Muscle of arm (tissue), 12 donors: ENCODE results near the gene BBLN. TPM values are rescaled to one million over a fixed set of nuclear protein-coding genes. Genes with fewer than 3 reads are reported as not detected.
A peak's percentile ranks its signal among the peaks of the same experiment; 100 is the strongest.

ENCODE experiments used
- DNase-seq: peaks from one replicate; pipeline ENCODE4 v3.0.0-alpha.2; 2013
- polyA plus RNA-seq, 12 donors: library from polyadenylated mRNA; unstranded; fragments of 120-200 nt; gene quantifications; one replicate each; pipeline ENCODE4 v1.2.1, GENCODE V29; 2013; ENCODE audit not compliant: insufficient read length in 12 of 12

Gene BBLN
- polyA plus RNA-seq, 12 donors = 16.6 to 61.6 (median 22.2) TPM; not detected in 1

- no peak for DNase-seq
Measured at GRCh38 chr9:128185979-128186965, 26.2 kb downstream of the BBLN start.

DNA sequence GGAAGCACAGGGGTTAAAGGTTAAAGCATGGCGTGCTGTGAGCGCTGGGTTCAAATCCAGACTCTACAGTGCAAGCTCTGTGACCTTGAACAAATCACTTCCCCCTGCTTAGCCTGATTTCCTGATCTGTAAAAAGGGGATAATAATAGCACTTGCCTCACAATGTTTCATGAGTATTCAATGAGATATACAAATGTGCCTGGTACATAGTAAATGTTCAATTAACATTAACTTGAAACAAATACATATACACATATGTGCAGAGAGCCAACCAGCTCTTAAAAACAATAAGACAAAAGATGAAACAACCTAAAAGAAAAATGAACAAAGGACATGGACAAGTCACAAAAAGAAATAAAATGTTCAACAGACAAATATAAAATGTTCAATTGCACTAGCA lies 27.3 kb downstream of the BBLN start:
- DNase-seq = no peak

- no peak for DNase-seq
Measured at GRCh38 chr9:128188209-128188608, 28.1 kb downstream of the BBLN start.

DNA sequence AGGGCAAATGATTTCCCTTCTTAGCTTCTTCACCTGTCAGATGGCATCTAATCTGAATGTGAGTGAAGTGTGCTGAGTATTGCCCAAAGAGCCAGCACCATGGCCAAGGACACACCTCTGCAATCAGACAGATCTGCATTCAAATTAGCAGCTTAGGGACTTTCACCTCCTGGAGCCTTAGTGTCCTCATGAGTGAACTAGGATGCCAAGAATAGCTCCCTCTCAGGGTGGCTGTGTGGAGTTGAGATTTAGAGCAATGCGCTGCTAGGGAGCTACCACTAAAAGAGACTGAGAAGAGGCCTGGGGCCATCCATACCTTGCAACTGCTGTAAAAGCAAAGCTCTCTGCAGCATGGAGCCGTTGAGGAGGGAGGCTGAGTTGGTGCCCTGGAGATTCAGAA lies 29.9 kb downstream of the BBLN start:
- DNase-seq = no peak

- DNase-seq = no peak
Measured at GRCh38 chr9:128190516-128191405, 30.7 kb downstream of the BBLN start.

DNA sequence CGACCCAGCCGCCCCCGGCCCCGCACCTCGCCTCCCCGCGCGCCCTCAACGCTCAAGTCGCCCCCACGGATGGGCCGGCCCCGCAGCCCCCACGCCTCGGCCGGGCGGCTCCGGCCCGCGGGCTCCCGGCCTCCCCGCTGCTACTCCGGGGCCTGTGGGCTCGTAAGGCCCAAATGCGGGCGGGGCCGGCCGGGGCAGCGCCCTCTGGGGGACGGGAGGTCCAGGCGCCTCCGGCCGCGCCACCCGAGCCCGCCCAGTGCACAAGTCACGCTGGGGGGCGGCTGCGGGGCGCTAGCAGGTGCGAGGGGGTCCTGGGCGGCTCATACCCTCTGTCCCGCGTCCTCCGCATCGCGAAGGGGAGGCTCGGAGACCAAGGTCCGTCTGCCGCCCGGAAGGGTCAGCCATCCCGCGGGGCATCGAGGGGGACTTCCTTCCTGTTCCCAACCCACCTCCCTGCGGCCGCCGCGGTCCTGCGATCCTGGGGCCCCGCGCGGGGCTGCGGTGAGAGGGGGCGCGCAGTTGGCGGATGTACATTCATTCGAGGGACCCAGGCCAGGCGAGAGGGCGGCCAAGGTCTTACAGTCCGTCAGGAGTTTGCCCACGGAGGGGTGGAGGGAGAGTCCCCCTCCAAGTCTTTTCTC lies 31.5 kb downstream of the BBLN start, which contains the start of gene CIZ1:
TSS of gene CIZ1 (minus strand) at position 167 of the 641 bp plus-strand sequence. CDS start 715 bp downstream, outside the sequence.
- peak; percentile 81 for DNase-seq

DNA sequence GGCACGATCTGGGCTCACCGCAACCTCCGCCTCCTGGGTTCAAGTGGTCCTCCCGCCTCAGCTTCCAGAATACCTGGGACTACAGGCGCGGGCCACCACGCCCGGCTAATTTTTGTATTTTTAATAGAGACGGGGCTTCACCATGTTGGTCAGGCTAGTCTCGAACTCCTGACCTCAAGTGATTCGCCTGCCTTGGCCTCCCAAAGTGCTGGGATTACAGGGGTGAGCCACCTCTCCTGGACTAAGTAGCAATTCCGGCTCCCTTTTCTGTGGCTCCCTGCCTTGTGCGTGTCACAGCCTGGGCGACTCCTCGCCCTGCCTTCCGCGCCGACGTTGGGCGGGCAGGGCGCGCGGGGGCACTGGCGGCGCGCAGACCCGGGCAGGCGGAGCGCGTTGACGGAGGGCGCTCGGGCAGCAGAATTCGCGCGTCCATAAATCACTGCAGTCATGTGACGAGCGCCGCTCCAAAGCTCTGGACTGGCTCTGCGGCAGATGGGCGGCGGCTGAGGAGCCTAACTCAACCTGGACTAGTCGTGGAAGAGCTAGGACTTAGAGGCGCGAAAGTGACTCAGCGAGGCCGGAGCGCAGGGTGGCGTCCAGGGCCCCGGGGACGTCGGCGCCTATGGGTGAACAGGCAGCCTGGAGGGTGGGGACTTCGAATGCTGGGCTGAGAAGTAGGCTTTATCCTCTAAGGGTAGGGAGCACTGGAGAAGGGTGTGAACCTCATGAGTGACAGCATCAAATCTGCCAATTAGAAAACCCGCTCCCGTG lies 32.7 kb downstream of the BBLN start:
- DNase-seq = peak; percentile 71

DNA sequence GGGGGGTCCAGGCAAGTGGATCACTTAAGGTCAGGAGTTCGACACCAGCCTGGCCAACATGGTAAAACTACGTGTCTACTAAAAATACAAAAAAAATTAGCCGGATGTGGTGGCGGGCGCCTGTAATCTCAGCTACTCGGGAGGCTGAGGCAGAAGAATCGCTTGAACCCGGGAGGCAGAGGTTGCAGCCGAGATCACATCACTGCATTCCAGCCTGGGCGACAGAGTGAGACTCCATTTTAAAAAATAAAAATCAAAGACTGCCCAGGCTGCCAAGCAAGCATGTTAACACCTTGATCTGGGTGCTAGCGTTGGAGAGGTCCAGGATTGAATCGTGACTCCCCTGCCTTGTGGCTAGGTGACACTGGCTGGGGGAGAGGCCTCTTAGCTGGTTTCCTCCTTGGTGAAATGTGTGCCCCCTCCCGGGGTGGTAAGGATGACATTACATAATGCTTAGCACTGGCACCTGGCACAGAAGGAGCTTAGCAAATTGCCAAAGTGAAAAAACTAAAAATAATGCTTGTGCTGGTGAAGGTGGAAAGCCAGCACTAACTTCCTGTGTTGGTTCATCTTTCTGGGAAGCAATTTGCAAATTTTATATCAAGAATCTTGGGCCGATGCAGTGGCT lies 33.5 kb downstream of the BBLN start:
- no peak for DNase-seq

- no peak for DNase-seq
Measured at GRCh38 chr9:128201441-128202369, 41.6 kb downstream of the BBLN start.

GRCh38 chr9:128202648-128203023 lies 42.6 kb downstream of the BBLN start:
- DNase-seq = no peak

- DNase-seq = peak; percentile 52
Measured at GRCh38 chr9:128203024-128203706, 43.1 kb downstream of the BBLN start, which contains the start of gene DNM1. TSS of gene DNM1 (plus strand) at chr9:128203379. CDS start at chr9:128203471, 92 bp downstream.

- DNase-seq = no peak
Measured at GRCh38 chr9:128203707-128204551, 43.9 kb downstream of the BBLN start.

GRCh38 chr9:128204858-128205257 lies 44.8 kb downstream of the BBLN start:
- DNase-seq = no peak

GRCh38 chr9:128205296-128205944 lies 45.4 kb downstream of the BBLN start:
- no peak for DNase-seq

GRCh38 chr9:128206484-128206883 lies 46.4 kb downstream of the BBLN start:
- no peak for DNase-seq

- no peak for DNase-seq
Measured at GRCh38 chr9:128206916-128207910, 47.1 kb downstream of the BBLN start.
